Neural crest cell (in vitro differentiated cells): Measurements from ENCODE around the gene CCDC82. TPM values are rescaled to one million over a fixed set of nuclear protein-coding genes. Genes with fewer than 3 reads are reported as not detected.

ENCODE experiments used
- DNase-seq: peaks from one replicate; pipeline ENCODE4 v3.0.0; 2021; ENCODE audit warnings: low read depth, mixed read lengths, low spot score
- H3K27ac Mint-ChIP-seq: one replicate; pipeline ENCODE4 v1.8.0; 2021; ENCODE audit warnings: mild to moderate bottlenecking, mixed read lengths; ENCODE audit not compliant: unreplicated experiment
- H3K27me3 Mint-ChIP-seq: 2 replicates; pipeline ENCODE4 v1.8.0; 2021; ENCODE audit warnings: low read depth, mild to moderate bottlenecking, mixed read lengths
- H3K36me3 Mint-ChIP-seq: 2 replicates; pipeline ENCODE4 v1.8.0; 2021; ENCODE audit warnings: low read depth, mild to moderate bottlenecking, mixed read lengths
- H3K4me1 Mint-ChIP-seq: 2 replicates; pipeline ENCODE4 v1.8.0; 2021; ENCODE audit warnings: mixed read lengths
- H3K4me3 Mint-ChIP-seq: one replicate; pipeline ENCODE4 v1.8.0; 2021; ENCODE audit warnings: mild to moderate bottlenecking, mixed read lengths
- H3K9me3 Mint-ChIP-seq: 2 replicates; pipeline ENCODE4 v1.8.0; 2021; ENCODE audit warnings: mixed read lengths
- microRNA-seq: library from miRNA; unstranded; fragments of <30 nt; microRNA quantifications from one replicate; pipeline ENCODE4, GENCODE V29; 2020
- total RNA-seq: library from RNA; stranded (reverse); gene quantifications from 2 replicates; pipeline ENCODE4 v1.2.1, GENCODE V29; 2021
- TF ChIP-seq, protein P1 (sequence below): fragments of 200-600 bp; sonication (generic); conservative IDR thresholded peaks from 2 replicates; pipeline ENCODE4 v1.5.0; 2021; ENCODE audit warnings: antibody characterized with exemption, mild to moderate bottlenecking

CCDC82 gene
- total RNA-seq, 1 donor from 2014 or later: 29.5 TPM

DNA sequence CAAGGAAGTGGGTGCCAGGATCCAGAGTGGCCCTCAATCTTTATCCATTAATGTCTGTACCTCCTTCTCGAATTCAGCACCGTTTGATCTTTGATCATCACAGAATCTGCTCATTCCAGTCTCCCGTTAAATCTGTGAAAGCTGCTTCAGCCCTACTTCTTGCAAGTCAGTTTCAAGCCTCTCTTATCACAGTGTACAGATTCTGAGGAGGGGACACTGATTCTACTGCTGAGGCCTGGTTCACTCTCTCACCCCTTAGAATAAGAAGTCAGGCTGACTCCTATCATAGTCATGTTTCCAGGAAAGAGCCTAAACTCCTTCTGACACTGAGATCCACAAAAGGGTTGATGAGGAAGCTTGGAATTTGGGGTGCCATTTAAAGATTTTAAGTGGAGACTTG, 85.7 kb downstream of the CCDC82 start:
- Mint-ChIP-seq H3K27ac (no peak overlapping the region), H3K9me3 (no peaks in the 10 kb centered on the region), H3K27me3 (no peaks in the 10 kb centered on the region), H3K4me1 (peaks cover 58% of the 10 kb centered on the region), H3K4me3 (no peak overlapping the region), H3K36me3 (no peaks in the 10 kb centered on the region)
- no peak for DNase-seq
- TF ChIP-seq, protein P1, sequence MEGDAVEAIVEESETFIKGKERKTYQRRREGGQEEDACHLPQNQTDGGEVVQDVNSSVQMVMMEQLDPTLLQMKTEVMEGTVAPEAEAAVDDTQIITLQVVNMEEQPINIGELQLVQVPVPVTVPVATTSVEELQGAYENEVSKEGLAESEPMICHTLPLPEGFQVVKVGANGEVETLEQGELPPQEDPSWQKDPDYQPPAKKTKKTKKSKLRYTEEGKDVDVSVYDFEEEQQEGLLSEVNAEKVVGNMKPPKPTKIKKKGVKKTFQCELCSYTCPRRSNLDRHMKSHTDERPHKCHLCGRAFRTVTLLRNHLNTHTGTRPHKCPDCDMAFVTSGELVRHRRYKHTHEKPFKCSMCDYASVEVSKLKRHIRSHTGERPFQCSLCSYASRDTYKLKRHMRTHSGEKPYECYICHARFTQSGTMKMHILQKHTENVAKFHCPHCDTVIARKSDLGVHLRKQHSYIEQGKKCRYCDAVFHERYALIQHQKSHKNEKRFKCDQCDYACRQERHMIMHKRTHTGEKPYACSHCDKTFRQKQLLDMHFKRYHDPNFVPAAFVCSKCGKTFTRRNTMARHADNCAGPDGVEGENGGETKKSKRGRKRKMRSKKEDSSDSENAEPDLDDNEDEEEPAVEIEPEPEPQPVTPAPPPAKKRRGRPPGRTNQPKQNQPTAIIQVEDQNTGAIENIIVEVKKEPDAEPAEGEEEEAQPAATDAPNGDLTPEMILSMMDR: no peak

DNA sequence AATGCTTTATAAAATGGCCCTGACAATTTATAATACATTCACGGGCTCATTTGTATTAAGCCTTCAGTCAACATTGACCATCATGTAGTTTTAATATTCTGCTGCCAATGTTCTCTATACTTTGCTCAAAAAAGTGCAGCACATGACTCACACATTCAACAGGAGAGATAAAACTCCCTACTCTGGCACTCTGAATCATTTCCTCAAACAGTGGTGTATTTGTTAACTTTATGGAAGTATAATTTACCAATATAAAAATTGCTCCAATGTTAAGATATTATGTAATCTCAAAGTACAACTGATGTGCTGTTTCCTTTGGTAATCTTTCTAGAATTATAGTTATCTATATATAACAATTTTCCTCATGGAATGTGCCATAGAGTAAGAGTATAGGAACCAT, 86.6 kb downstream of the CCDC82 start:
- Mint-ChIP-seq H3K9me3 (no peaks in the 10 kb centered on the region), H3K36me3 (no peaks in the 10 kb centered on the region), H3K4me1 (peaks cover 48% of the 10 kb centered on the region), H3K27me3 (no peaks in the 10 kb centered on the region), H3K4me3 (no peak overlapping the region), H3K27ac (no peak overlapping the region)
- DNase-seq: no peak
- TF ChIP-seq, protein P1: no peak

Small RNAs within 50 kb of the gene (microRNA-seq; reads per million reads assigned to microRNA genes)
- gene MIR1260B: 3.6 reads per million

Other genes starting within 250 kb of the CCDC82 start
- 18.7 and 20.5 TPM in 2 replicates for gene MAML2, start 46.7 kb downstream of the CCDC82 start, total RNA-seq
- gene JRKL, start 101 bp upstream of the CCDC82 start, total RNA-seq: 8.2 and 8.9 TPM in 2 replicates